GM18861 (cell line): Measurements from ENCODE around the gene AP3S2.
"Not testable (repeated sequence)": the region's sequence is repeated elsewhere in the genome, so short reads cannot be mapped to it uniquely, and the experiment has no call there.

ENCODE experiments used
- ATAC-seq: cut with Tn5 transposase; IDR thresholded peaks from one replicate; pipeline ENCODE4 v1.9.1; 2021; ENCODE audit not compliant: unreplicated experiment

AP3S2 gene

DNA sequence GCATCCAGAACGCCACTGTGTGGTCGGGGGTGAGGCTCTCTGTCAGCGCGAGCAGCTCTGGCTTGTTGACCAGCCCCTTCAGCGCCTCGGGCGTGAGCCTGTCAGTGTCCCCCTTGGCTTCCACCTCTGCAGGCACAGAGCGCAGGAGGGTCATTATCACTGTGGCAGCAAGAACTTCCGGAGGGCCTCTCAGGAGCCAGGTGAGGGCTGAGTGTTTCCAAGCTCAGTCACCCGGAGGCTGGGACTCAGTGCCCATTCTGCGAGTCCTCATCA, 10.0 kb upstream of the AP3S2 start:
- ATAC-seq: no peak

DNA sequence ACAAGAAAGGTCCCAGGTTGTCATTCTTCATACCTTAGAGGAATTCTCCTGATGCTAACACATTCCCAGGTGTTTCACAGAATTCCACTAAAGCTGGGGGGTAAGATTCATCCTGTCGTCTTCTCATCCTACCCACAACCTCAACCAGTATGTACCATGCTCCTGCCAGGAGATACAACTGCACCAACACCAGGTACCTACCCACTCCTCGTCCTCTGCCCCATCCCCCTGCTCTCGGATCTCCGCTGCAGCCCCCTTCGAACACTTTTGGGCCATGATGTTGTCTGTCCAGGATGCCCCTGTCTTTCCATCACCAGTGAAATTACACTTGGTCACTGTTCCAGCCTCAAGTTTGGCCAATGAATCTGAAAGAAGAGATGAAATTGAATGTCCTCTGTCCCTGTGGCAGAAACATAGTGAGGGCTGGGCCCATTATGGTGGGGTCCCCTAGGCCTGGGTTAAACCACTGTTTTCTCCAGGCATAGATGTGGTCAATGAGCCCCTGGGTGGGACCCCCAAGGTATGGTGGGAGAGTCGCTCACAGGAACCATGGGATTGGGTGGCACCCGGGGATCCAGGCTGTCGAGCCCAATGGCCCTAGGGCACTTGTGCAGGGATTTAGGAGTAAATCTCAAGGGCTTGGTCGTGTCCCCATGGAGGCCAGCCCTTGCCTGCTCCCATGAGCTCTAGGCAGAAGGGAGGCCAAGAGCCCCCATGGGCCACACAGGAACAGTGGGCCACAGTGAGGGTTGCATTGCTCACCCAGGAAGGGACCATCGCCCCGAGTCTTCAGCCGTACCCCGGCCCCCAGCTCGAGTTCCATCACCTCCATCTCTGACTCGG, 9.4 kb upstream of the AP3S2 start:
- no peak for ATAC-seq

DNA sequence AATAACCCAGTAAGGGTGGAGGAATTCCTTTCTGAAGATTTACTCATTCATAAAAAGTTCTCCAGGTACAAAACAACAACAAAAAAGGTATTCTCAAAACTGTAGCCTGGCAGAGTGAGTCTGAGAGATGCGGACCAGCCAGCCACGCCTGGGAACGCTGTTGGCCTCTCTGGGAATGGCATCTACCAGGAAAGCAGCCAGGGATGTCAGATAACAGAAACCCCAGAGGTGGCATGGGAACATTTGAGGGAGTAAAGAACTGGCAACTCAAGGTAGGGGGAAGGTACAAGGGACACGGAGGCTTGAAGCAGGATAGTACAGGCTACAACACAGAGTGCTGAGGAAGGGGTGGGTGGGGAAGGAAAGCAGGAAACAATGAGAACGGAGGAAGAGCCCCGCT, 7.1 kb upstream of the AP3S2 start:
- ATAC-seq: no peak

DNA sequence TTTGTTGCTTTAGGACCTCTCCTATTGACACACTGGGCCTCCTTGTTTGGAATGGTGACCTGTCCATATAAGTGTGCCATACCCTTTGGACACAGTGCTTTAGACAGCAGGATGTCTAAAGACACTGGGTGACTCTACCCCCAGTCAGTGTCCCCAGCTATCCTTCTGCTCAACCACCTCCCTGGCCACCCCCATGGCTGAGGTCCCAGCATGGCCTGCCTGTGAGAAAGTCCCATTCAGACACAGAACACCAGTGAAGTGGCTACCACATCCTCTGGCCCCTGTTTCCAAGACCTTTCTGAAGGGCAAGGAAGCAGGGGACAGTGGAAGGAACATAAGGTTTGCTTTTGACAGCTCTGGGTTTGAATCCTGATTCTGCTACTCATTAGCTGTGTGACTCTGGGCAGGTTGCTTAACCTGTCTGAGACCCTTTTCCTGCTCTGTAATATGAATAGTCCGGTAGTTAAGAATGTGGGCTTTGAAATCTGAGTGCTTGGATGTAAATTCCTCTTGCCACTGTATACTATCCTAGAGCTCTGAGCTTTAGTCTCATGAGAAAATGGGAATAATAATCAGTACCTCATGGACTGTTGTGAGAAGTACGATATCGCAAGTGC, 6.3 kb upstream of the AP3S2 start:
- no peak for ATAC-seq

DNA sequence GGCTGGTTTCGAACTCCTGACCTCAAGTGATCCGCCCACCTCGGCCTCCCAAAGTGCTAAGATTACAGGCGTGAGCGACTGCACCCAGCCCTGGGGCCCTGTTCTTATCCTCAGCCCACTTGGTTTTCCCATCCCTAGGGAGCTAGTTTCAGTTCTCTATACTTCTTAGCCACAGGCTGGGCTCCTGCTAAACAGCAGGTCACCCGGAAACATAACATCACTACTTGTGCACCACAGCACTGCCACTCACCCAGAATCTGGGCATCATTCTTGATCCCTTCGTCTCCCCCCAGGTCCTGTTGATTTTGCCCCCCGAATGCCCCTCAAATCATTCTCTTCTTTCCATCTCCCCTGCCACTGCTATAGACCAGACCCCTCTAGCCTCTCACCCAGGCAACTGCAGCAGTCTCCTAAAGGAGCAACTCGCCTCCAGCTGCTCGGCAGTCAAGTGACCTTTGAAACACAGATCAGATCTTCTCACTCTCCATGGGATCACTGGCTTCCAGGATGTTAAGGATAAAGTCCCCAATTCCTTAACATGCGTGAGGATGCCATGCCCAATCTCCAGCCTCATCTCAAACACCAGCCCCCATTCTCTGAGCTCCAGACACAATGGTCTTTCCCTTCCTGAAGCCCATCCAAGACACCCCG, 5.6 kb upstream of the AP3S2 start:
- ATAC-seq: no peak

DNA sequence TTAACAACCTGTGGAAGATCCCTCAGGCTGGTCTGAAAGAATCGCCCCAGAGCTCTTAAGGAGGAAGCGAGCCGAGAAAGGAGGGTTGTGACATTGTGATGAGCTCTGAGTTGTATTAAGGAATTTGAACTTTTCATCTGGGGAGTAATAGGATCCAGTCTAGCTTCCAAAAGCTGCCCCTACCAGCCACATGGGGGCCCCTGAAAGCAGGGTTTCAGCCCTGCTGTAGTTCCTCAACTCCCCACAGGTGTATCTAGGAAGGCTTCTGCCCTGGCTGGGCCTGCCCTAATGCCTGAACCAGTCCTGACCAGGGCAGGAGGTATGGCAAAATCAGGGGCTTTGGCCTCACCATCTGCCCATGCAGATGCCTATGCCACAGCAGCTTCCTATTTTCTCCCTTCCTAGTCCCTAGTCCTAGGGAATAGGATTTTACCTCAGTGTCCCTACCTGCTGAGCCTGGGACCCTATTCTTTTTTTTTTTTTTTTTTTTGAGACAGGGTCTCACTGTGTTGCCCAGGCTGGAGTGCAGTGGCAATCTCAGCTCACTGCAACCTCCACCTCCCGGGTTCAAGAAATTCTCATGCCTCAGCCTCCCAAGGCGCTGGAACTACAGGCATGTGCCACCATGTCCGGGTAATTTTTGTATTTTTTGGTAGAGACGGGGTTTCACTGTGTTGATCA, 5.0 kb upstream of the AP3S2 start:
- peak; percentile 54 for ATAC-seq

DNA sequence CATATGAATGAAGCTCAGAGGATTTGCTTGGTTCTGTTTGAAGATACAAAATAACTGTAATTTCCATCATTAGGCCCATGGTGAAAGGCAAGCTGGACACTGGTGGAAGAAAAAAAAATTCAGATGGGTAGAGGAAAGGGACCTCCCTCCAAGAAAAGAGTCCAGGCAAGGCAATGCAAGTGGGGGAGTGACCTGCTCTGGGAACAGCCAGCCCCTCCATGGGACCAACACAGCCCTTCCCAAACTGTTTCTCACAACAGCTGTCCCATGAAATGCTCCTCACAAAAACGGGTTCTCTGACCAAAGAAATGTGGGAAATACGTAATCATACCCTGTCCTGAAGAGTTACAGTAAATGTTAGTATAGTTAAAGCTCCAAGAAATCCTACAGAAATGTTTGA, 4.4 kb upstream of the AP3S2 start:
- no peak for ATAC-seq

DNA sequence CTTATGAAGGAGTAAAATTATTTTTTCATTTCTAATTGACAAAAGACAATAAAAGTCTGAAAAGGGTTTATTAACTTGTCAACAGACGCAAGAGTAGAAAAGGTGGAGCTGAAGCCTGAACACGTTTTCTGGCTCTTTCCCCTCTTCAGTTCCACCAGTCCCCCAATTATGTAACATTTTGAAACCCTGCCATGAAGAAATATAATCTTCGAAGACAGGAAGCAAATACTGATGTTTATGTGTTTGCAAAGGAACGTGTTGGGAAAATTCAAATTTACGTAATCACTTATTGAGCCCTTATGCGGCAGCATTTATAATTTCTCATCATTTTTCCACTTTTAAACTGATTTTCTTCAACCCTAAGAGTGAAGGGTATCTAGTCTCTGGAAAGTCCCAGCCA, 767 bp downstream of the AP3S2 start:
- ATAC-seq: no peak

DNA sequence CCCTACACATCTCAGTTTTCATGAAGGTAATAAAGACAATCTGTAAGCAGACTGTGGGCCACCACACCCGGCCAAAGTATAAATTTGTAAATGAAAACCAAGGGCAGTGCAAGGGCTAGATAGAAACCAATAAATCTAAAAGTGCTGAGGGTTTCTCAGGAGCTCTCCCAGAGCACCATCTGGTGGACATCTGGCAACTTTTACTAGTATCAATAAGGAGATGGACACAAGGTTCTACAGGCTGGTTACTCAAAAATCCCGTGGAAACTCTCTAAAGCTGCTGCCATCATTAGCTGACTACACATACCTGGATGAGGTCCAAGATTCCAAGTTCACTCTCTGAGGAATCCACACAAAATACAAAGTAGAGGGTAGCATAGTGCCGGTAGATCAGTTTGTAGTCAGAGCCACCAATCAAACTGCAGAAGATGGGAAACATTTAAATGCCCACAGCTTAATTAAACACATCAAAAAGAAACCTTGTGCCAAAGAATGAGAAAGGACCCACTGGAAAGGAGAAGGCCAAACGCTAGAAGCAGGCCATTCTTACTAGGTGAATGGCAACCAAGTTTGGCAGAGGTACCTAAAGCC, 5.5 kb downstream of the AP3S2 start:
- no peak for ATAC-seq

DNA sequence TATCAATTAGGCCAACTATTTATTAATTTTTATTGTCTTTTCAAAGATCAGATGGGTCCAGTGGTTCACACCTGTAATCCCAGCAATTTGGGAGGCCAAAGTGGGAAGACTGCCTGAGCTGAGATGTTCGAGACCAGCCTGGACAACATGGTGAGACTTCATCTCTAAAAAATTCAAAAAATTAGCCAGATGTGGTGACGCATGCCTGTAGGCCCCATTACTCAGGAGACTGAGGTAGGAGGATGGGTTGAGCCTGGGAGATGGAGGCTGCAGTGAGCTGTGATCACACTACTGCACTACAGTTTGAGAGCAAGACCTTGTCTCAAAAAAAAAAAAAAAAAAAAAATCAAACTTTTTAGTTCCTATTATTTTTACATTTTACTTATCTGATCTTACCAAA, 8.2 kb downstream of the AP3S2 start:
- ATAC-seq: no peak

DNA sequence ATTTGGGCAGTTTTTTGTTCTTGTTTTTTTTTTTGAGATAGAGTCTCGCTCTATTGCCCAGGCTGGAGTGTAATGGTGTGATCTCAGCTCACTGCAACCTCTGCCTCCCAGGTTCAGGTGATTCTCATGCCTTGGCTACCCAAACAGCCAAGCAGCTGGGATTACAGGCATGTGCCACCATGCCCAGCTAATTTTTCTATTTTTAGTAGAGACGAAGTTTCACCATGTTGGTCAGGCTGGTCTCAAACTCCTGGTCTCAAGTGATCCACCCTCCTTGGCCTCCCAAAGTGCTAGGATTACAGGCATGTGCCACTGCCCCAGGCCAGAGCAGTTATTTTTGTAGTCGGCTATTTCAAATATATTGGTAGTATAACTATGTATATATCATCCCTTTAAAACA, 8.6 kb downstream of the AP3S2 start:
- not testable (repeated sequence) for ATAC-seq

DNA sequence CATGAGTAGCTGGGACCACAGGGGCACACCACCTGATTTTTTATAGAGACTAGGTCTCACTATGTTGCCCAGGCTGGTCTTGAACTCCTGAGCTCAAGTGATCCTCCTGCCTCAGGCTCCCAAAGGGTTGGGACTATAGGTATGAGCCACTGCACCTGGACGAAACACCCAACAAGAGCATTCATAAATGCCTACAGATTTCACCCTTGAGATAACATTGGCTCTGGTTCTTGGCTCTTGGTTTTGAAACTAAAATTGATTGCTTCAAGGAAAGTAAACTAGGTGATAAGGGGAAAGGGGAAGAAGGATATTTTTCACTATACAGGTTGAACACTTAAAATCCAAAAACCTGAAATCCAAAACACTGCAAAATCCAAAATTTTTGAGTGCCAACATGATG, 10.3 kb downstream of the AP3S2 start:
- no peak for ATAC-seq

DNA sequence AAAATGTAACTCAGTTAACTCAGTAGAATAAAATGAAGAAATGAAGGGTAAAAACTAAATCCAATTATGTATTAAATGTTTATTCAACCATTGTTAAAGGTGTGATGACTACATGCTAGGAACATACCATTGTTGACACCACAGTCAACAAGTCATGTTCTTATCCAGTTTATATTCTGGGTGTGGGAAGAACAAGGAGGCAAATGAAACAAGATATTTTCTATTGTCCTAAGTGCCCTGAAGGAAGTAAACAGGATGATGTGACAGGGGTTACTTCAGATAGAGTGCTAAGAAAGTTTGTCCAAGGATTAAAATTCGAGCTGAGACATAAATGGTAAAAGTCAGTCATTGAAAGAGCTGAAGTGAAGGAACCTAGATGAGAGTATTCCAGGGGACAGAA, 13.1 kb downstream of the AP3S2 start:
- no peak for ATAC-seq

DNA sequence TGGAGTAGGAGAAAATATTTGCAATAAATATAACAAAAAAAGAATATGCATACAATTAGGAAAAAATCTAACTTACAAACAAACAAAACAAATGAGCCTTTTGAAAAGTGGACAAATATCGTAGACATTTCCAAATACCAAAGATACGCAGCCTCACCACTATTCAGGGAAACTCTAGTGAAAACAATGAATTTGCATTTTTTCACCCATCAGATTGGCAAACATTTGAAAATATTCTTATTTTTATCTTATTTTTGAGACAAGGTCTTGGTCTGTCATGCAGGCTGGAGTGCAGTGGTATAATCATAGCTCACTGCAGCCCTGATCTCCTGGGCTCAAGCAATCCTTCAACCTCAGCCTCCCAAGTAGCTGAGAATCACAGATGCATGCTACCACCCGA, 15.5 kb downstream of the AP3S2 start:
- ATAC-seq: no peak

DNA sequence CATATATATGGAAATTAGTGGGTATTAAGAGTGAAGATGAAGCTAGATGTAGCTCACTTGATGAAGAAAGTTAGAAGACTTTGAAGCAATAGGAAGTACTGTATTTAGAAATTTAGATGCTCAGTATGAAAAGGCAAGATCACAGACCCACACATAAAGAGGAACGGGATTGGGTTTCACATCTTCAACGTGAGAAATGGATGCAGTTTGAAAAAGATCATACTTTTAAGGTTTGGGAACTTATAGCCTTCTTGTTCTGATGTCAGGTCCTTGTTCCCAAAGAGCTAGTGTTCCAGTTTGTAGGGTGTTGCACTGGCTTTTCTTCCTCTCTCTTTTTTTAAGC, 16.7 kb downstream of the AP3S2 start:
- ATAC-seq: no peak

DNA sequence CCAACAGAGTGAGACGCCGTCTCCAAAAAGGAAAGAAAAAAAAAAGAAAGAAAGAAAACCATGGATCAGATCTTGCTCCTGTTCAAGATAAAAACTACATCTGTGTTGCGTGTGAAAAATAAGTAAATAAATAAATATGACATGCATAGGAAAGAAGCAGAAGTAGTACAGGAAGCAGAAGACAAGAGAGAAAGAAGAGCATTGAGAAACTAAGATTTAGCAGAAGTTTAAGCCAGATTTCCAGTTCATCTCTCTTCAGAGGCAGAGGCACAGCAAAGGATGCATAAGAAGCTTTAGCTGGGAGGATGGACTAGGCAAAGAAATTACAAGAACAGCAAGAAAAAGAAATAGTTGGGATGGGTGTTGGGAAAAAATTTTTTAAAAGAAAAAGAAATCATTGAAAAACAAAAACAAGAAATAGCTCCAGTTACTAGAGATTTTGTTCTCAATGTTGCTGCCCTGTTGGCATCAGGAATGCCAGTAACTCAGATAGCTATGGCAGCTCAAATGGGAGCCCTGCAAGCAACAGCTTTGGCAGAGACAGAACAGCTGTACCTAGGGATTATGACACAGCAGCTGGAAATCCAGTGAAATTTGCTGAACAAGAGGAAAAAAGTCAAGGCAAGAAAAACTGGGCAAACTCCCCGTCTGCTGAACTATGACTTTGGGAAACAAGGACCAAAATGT, 17.3 kb downstream of the AP3S2 start:
- ATAC-seq: no peak

DNA sequence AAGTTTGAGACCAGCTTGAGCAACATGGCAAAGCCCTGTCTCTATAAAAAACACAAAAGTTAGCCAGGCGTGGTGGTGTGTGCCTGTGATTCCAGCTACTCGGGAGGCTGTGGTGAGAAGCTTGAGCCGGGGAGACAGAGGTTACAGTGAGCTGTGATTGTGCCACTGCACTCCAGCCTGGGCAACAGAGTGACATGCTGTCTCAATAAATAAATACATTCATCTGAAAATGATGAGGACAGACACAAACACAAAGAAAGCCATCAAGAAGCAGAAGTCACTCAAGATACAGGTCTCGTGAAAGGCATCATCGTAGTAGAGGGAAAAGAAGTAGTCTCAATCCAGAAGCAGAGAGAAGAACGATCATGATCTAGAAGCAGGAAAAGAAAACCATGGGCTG, 18.1 kb downstream of the AP3S2 start:
- ATAC-seq: no peak

DNA sequence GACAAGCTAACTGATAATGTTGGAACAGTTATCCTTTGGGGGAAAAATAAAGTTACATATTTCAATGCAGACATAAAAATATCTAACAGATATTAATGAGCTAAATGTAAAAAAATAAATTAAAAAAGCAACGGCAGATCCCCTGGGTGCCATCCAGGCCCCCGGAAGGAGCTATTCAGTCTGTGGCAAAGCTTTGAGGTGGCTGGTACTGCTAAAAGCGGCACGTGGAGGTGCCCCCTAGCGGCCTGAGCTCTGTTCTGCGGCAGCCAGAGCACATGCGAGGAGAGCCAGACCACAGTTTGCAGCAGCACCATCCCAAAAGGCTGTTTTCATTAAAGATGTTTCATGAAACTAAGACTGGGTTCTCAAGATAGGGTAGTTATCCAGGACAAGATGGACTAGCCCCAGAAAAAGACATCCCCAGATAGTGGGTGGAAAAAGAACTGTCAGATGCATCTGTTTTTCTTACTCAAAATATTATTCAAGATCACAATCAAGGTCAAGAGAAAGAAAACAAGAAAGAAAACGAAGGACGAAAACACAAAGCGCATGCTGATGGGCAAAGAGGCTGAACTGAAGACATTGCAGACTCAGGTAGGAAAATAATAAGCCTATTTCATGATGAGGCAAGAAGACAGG, 18.7 kb downstream of the AP3S2 start:
- ATAC-seq: peak; percentile 87

DNA sequence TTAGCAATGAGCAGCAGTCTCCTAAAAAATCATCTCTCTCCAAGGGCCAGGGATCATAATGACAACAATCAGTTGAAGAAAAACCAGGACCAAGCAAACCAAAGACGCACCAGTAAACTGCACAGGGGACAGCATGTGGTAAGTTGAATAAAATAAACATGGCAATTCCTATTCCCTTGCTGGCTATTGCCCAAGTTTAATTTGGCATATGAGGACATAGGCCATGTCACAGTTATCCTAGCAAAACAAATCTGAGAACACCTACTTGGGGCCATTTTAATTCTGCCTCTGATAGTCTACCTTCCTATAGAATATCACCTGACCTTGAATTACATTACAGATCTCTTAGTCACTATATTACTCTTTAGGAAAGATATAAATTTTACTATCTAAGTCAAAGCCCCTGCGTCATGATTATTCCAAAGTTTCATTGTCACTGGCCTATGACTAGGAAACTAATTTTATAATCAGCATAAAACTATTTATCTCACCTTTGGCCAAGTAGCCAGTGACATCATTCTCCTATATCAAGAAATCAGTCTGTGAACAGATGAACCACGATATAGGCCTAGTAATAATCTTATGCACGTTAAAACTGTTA, 23.0 kb downstream of the AP3S2 start:
- ATAC-seq: no peak

DNA sequence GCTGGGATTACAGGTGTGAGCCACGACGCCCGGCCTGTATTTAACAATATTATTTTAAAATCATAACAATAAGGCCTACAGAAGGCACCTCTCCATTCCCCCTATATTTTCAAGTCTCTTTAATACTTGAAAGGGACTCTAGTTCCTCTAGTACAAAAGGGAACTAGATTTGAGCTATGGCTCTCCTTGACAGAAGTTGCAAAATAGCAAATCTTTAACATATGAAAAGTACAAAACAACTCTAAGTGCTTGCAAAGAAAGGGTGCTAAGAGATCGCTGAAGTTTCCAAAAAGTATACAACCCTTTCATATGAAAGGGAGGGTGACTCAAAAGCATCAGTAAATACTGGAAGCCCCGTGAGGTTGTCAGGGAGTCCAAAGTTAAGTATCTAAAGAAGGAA, 23.8 kb downstream of the AP3S2 start:
- ATAC-seq: no peak
